Measurements from ENCODE around the gene RAB3A.

RAB3A gene, protein sequence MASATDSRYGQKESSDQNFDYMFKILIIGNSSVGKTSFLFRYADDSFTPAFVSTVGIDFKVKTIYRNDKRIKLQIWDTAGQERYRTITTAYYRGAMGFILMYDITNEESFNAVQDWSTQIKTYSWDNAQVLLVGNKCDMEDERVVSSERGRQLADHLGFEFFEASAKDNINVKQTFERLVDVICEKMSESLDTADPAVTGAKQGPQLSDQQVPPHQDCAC

DNA sequence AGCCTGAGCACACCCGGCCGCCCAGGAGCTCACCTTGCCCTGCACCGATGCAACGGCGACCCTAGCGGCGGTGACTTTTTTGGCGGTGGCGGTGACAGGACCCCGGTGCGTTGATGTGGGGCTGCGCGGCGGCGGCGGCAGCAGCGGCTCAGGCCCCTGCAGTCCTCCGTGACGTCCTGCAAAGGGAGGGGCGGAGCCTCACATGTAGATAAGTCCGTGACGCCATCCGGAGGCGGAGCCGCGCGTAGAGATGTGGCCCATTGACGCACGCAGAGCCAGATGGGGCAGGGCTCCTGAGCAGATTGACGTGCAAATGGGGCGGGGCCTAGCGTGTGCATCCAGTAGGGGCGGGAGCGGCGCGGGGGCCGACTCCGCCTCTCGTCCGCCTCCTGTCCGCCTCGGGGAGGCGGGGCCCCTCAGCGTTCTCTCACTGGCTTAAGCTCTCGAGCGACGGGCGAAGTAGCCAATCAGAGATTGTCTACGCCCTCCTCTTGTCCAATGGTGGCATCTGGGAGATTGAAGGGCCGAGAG lies at the start of gene RAB3A:
TSS of gene RAB3A (minus strand) at position 180 of the 531 bp plus-strand sequence. CDS start 1,302 bp downstream, outside the sequence.
- FAIRE-seq (peak; percentile 100), DNase-seq (ENCODE audit: extremely low spot score, insufficient read length, low read depth) (peak; percentile 95)

DNA sequence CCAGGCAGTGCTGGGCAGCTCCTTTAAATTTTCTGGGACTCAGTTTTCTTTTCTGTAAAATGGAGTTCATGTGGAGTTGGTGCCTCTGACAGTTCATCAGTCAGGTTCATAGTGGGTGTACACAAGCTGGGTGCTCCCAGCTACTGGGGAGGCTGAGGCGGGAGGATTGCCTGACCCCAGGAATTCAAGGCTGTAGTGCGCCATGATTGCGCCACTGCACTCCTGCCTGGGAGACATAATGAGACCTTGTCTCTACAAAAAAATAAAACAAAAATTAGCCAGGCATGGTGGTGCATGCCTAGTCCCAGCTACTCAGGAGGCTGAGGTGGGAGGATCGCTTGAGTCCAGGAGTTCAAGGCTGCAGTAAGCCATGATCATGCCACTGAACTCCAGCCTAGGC lies 49.3 kb upstream of the RAB3A start:
- DNase-seq (ENCODE audit: extremely low spot score, insufficient read length, low read depth) (no peak), FAIRE-seq (no peak)

DNA sequence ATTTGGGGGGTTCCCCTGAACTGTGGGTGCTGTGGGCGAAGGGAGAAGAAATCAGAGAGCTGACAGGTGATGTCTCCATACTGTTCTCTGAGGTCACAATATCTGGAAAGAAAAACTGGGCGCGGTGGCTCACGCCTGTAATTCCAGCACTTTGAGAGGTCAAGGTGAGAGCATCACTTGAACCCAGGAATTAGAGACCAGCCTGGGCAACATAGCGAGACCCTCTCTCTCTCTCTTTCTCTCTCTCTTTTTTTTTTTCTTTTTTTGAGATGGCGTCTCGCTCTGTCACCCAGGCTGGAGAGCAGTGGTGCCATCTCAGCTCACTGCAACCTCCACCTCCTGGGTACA lies 48.5 kb upstream of the RAB3A start:
- no peak for FAIRE-seq
- no peak for DNase-seq (ENCODE audit: extremely low spot score, insufficient read length, low read depth)

DNA sequence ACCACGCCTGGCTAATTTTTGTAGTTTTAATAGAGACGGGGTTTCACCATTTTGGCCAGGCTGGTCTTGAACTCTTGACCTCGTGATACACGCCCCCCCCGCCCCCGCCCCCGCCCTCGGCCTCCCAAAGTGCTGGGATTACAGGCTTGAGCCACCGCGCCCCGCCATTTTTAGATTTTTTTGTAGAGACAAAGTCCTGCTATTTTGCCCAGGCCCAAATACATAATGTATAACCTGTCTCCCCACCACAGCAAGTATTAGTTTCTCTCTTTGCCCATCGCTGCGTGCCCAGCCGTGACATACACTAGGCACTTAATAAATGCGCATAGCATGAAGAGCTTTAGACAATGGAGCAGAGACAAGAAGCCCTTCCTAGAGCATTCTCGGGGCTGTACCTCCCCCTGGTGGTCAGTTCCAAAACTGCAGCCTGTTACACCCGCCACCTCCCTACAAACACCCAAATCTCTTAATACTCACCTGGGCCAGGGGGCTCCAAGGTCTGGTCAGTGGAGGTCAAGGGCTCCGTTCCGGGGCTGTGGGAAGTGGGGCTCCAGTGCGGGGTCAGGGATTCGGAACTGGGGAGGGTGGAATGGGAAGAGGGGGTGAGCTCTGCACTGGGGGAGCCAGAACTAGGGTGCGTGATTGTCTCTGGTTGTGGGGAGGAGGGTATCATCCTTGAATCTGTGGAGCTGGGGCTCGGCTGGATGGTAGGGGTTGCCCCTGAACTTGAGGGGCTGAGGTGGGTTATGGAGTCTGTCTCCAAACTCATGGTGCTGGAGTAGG lies 47.9 kb upstream of the RAB3A start:
- DNase-seq (ENCODE audit: extremely low spot score, insufficient read length, low read depth) (peak; percentile 66), FAIRE-seq (peak; percentile 87)

DNA sequence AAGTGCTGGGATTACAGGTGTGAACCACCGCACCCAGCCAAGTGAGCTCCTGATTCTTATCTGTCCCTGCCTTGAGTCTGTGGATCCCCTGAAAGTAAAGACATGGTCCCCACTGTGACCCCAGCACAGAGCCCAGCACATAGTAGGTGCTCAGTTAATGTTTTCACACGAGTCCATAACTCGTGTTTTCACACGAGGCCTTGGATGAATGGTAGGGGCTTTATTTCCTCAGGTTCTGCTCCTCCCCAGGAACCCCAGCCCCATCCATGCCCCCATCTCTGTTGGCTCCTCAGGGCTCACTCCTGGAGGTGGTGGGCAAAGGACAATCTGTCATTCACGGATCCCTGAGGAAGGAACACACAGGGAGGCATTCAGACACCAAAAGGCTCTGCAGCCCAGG lies 46.0 kb upstream of the RAB3A start:
- FAIRE-seq, result no peak
- DNase-seq (ENCODE audit: extremely low spot score, insufficient read length, low read depth), result no peak

DNA sequence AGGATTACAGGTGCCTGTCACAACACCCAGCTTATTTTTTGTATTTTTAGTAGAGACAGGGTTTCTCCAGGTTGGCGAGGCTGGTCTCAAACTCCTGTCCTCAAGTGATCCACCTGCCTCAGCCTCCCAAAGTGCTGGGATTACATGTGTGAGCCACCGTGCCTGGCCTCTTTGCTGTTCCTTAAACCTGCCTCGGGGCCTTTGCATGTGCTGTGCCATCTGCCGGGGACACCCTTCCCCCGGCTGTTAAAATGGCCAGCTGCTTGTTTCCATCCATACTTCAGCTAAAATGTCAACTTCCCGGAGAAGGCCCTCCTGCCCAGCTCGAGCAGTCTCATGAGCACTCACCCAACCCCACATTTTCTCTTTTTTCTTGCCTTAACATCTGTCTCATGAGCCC lies 41.5 kb upstream of the RAB3A start:
- FAIRE-seq, result no peak

DNA sequence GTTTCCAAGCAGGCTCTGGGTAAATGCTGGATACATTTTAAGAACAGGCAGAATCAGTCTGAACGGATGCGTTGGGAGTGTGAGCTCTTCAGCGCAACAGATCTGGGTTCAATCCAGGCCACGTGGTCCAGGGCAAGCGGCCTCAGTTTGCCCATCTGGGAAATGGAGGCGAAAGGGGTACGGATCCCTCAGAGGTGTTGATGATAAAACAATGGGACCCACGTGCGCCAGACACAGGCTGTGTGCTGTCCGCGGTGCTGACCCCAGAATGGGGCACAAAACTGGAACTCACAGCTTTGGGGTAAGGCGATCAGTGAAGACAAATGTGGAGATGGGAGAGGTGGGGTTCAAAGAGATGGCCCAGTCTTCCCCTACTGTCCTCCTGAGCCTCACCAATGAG lies 35.5 kb upstream of the RAB3A start:
- FAIRE-seq (no peak), DNase-seq (ENCODE audit: extremely low spot score, insufficient read length, low read depth) (no peak)

More for the DNA sequence above, 41.5 kb upstream of the RAB3A start:
- DNase-seq (ENCODE audit: extremely low spot score, insufficient read length, low read depth), result no peak

DNA sequence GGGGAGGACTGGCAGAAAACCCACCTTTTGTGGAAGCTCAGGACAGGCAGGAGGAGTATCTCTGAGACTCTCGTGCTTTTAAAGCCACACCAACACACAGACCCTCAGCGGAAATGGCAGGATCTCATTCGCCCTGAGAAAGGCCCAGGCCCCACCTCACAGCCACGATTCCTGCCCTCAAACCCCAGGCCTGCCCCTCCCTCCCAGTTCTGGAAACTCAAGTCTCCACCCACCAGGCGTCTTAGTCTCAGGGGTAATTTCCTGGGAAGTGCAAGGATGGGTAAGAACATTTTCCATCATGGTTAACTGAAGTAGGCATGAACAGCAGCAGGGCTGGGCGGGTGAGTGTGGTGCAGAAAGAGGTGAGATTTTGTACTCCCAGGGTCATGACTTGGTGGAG lies 30.4 kb upstream of the RAB3A start:
- DNase-seq (ENCODE audit: extremely low spot score, insufficient read length, low read depth), result no peak
- FAIRE-seq, result no peak

DNA sequence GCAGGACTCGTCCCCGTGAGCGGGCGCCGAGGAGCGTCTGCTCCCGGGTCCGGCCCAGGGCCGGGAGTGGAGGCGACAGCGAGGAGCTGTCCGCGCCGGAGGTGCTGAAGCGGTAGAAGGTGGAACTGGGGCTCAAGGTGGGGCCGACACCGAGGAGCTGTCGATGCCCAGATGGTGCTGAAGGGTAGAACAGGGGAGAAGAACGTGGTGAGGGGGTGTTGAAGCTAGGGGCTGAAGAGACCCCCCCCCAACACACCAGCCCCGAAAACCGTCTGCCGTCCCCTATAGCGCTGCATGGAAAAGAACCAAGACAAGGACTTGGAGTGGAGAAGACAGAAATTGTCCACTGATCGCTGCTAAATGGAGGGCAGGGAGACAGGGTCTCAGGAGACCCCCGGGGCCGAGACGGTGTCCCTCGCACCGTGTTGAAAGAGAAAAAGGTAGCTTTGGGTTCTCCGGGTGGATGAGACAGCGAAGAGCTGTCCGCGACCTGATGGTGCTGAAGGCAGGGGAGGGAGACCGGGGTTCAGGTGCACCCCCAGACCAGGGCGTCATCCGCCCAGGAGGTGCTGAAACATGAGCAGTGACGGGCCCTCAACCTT lies 29.5 kb upstream of the RAB3A start:
- FAIRE-seq (no peak), DNase-seq (ENCODE audit: extremely low spot score, insufficient read length, low read depth) (no peak)

DNA sequence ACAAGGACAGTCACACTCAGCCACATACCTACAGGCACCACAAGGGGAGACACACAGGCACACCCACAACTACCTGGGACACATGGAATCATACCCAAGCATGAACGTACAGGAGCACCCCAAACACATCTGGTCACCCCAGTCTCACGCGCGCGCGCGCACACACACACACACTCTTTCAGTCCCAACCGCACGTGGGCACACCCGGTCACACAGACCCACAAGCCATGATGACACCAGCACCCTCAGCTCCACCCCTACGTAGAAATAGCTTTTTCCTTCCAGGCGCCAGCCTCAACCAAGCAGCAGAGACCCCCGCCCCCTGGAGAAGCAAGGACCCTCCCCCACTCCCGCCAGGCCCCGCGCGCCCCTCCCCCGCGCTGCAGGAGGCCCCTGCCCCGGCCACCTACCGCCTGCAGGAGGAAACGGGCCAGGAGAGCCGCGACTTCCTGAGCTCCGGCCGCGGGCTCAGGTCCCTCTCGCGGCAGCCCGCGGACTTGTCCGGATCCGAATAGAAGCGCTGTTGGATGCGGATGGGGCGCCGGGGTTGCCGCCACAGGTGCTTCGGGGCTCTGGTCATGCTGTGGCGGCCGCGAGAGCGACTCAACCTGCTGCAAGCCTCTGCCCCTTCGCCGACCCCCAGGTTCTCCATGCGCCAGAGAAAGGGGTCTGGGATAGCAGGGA lies 28.8 kb upstream of the RAB3A start:
- no peak for FAIRE-seq
- no peak for DNase-seq (ENCODE audit: extremely low spot score, insufficient read length, low read depth)

DNA sequence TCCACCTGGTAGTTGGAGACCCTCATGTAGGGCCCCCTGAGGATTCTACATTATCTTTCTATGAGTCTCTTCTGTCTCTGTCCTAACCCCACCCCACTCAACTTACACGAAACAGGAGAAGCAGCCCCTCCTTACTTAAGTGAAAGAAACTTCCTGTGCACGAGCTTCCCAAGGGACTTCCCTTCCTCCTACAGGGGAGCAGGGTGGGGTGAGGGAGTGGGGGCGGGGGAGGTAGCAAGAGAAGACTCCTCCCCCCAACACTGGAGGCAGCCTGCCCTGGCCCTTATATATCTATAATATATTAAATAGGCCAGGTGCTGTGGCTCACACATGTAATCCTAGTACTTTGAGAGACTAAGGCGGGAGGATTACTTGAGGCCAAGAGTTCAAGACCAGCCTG lies 27.9 kb upstream of the RAB3A start:
- FAIRE-seq (no peak), DNase-seq (ENCODE audit: extremely low spot score, insufficient read length, low read depth) (no peak)

DNA sequence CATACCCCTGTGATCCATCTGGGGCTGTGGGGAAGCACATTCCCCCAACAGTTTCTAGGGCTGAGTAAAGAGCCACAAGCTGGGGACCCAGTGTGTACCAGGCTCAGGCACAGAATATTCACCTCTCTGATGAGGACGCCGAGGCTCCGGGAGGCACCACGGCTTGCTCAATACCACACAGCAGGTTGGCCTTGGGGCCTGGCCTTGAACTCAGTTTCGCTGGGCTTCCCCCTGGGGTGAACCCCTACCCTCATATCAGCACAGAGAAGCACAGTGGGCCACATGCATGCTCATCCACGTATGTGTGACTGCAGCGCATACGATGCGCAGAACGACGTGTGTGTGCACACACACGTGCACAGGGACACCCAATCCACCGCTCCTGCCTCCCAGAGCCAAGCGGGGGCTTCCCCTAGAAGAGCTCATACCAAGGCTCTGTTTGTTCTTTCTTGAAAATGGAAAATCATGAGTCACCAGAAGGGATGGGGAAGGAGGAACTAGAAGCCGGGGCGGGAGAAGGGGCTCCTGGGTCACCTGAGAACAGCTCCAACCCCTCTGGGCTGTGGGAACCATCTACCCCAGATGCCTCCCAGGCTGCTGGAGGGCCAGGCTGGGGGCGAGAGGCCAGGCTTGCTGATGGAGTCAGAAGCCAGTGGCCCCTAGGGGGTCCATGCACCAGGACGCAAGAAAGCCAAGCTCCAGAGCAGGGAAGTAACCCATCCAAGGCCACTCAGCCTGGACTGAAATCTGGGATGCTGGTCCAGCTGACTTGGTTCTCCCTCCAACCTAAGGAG lies 27.3 kb upstream of the RAB3A start:
- no peak for DNase-seq (ENCODE audit: extremely low spot score, insufficient read length, low read depth)
- FAIRE-seq, result no peak

DNA sequence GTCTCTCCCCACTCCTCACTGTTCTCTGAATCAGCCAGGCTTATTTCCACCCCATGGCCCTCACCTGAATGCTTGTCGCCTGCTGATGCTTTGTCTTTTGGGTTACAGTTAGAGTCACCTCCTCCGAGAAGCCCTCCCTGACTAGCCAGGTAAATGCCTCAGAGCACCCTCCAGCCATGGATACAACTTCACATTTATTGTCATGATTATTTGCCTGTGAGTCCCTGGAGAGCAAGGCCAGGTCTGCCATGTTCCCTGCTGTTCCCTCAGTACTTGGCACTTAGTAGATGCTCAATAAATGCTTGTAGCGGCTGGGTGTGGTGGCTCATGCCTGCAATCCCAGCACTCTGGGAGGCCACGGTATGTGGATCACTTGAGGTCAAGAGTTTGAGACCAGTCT lies 26.1 kb upstream of the RAB3A start:
- no peak for DNase-seq (ENCODE audit: extremely low spot score, insufficient read length, low read depth)
- FAIRE-seq, result no peak

DNA sequence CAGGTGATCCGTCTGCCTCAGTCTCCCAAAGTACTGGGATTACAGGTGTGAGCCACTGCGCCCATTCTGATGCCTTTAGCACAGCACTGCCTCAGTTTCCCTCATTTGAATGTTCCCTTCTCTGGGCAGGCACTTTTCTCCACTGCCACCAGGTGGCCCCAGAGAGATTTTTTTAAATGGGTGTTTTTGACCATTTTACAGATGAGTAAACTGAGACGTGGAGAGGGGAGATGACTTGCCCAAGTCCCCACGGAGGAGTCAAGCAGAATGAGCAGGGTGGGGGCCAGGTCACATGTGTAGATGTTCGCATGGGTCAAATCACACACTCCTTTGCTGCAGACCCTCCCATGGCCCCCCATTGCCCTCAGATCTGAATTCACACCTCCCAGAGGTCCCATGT lies 25.6 kb upstream of the RAB3A start:
- FAIRE-seq, result no peak
- no peak for DNase-seq (ENCODE audit: extremely low spot score, insufficient read length, low read depth)

DNA sequence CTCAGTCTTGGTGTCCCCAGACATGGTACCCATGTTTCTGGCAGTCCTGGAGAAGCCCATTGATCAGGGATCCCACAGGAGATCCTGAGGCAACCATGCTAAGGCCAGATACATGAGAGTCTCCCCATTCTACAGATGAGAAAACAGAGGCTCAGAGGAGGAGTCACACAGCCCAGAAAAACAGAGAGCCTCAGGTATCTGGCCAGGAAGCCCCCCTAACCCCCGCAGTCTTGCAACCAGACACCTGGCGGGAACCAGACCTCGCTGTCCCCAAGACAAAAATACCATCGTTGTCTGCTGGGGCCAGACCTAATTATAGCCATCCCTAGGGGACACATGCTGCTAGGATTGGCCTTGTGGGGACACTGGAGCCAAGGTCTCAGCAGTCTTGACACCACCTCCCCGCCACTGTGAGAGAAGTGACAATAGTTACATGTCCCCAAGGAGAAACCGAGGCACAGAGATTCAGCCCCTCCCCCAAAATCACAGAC lies 24.0 kb upstream of the RAB3A start:
- FAIRE-seq (no peak), DNase-seq (ENCODE audit: extremely low spot score, insufficient read length, low read depth) (no peak)

DNA sequence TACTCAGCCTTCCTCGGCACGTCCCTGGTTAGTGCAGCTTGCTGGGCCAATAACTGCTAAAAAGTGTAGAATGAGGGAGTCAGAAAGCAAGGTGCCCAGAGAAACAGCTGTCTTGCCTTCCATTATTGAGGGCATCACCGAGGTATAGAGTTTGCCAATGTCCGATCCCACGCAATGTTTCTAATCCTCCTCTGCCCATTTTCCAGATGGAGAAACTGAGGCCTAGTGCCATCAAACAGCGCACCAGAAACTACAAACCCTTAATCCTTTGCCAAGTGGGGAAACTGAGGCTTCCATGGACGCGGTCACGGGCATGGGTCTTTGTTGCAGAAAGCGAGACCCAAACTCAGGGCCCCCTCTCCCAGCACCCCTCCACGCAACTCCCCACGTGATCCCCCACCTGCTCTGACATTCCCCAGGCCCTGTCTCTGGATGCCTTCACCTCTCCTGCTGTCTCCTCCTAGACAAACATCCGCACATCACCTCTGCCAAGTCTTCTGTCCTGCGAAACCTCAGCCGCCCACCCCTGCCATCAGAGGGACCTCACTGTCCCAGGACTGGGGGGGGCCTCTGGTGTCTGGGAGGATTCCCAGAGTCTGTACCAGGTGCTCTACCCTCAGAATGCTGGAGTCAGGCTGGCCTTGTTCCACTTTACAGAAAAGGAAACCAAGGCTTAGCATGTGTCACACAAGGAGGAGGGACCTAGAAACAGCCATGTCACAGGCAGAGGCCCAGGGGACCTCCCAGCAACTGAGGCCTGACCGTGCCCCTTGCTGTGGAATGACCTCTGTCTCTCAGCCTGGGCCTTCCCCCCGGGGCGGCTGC lies 23.3 kb upstream of the RAB3A start:
- no peak for DNase-seq (ENCODE audit: extremely low spot score, insufficient read length, low read depth)
- no peak for FAIRE-seq

DNA sequence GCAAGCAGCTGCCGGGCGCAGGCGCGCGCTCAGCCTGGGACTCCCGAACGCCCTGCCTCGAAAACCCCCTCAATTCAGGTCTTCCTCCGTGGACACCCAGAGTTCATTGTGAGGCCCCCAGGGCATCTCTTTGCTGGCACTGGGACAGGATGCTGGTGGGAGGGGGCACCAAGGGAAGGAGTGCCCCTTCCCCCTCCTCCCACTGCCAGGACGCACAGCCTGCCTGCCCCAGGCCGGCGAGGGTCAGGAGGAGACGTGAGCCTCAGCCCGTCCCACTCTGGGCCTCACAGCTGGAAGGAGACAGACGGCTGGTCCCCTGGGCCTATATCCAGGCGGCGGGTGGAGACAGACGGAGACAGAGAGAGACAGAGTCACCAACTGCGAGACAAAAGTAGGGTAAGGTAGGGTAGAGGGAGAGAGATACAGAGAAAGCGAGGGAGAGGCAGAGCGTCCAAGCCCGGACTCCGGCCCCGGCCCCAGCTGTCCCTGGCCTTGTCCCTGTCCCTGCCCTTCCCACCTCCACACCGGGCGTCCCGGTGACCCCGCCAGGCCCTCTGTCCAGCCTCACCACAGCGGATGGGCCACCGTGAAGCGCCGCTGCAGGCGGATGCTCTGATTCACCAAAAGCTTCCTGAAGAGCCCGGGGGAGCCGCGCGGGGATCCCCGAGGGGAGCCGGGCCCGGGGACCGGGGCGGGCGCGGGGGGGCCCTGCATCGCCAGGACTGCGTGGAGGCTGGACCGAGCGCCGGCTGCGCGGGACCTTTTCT lies 22.0 kb upstream of the RAB3A start, which contains the start of gene PDE4C:
TSS of gene PDE4C (minus strand) at position 737 of the 767 bp plus-strand sequence. CDS start at position 714, 23 bp downstream.
- FAIRE-seq, result no peak

DNA sequence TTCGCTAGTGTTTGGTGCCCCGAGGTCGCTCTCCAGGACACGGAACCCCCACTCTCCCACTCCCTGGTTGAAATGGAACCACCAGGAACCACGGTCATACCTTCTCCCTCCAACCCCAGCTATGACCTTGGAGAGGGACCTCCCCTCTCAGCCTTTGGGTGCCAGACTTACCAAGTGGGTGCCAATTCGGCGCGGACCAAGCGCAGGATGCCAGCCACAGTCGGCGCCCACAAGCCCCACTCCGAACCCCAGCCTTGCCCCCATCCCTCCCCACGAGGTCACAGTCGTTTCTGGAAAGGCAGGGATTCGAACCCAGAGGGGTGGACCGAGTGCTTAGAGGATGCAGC lies 21.5 kb upstream of the RAB3A start:
- no peak for DNase-seq (ENCODE audit: extremely low spot score, insufficient read length, low read depth)
- no peak for FAIRE-seq

More for the DNA sequence above, 22.0 kb upstream of the RAB3A start, which contains the start of gene PDE4C:
- no peak for DNase-seq (ENCODE audit: extremely low spot score, insufficient read length, low read depth)
